ENCODE results near the gene FAIM2. TPM values are rescaled to one million over a fixed set of nuclear protein-coding genes. Genes with fewer than 3 reads are reported as not detected.

The FAIM2 gene
- total and polyA plus RNA-seq, 2 donors from 2014 or later = 1.3 to 5.5 TPM

GRCh38 chr12:49882851-49883464 lies 20.7 kb downstream of the FAIM2 start:
- intact Hi-C loops (cut with DNase I) = no loop called here
- peak in 2 of 5 donors; percentile 38 to 59 for DNase-seq
- H3K4me1 ChIP-seq (ENCODE audit: control insufficient read depth in 2 of 3, insufficient read depth in 2 of 3, low read depth in 1 of 3, low read length in 3 of 3) = peaks cover 0 to 3% (median 0%) of the 10 kb centered on the region in 3 donors
- no peak overlapping the region for H3K4me3 ChIP-seq (ENCODE audit: low read length in 3 of 3)
- no peak overlapping the region for H3K27ac ChIP-seq (ENCODE audit: low read depth in 2 of 2, low read length in 2 of 2)
- no peak for FAIRE-seq
- H3K9ac ChIP-seq (ENCODE audit: low read length in 3 of 3) = no peak overlapping the region
- H3K36me3 ChIP-seq (ENCODE audit: control insufficient read depth in 2 of 3, insufficient read depth in 3 of 3, low read length in 3 of 3) = peaks cover 0 to 12% (median 2%) of the 10 kb centered on the region in 3 donors
- no peaks in the 10 kb centered on the region for H3K27me3 ChIP-seq (ENCODE audit: control insufficient read depth, insufficient read depth, low read length)
- TF ChIP-seq, protein P1, sequence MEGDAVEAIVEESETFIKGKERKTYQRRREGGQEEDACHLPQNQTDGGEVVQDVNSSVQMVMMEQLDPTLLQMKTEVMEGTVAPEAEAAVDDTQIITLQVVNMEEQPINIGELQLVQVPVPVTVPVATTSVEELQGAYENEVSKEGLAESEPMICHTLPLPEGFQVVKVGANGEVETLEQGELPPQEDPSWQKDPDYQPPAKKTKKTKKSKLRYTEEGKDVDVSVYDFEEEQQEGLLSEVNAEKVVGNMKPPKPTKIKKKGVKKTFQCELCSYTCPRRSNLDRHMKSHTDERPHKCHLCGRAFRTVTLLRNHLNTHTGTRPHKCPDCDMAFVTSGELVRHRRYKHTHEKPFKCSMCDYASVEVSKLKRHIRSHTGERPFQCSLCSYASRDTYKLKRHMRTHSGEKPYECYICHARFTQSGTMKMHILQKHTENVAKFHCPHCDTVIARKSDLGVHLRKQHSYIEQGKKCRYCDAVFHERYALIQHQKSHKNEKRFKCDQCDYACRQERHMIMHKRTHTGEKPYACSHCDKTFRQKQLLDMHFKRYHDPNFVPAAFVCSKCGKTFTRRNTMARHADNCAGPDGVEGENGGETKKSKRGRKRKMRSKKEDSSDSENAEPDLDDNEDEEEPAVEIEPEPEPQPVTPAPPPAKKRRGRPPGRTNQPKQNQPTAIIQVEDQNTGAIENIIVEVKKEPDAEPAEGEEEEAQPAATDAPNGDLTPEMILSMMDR (IDR thresholded peaks at IDR 0.05; ENCODE audit: borderline replicate concordance, extremely low read depth, insufficient read depth) = no peak
- peaks cover 0 to 8% (median 0%) of the 10 kb centered on the region in 3 donors for H3K9me3 ChIP-seq (ENCODE audit: control insufficient read depth in 2 of 3, insufficient read depth in 1 of 3, low read length in 3 of 3)

DNA sequence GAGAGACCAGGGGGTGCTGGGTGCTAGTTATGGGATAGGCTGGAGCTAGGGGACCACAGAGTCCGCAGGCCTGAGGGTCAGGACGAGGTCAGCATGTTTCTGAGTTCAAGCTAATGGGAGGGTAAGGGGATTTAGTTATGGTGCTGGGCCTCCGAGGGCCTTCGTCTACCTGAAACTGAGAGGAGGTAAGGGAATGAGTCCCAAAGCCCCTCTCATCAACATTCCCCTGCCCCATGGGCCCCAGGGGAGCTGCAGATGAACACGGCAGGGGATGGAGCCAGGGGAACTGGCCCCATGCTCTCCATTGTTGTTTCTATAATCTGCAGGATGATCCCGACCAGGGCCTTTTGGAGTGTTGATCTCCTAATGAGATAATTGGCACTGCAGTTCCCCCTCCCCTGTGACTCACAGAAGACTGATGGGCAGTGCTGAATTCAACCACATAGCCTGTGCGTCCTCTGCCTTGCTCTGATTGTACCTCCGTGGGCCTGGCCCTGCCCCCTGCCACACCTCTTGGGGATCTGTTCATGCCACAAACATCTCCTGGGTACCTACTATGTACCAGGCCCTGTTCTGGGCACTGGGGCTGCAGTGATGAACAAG lies 21.4 kb downstream of the FAIM2 start:
- Histone ChIP-seq H3K36me3 (ENCODE audit: control insufficient read depth in 2 of 3, insufficient read depth in 3 of 3, low read length in 3 of 3) (peaks cover 0 to 12% (median 2%) of the 10 kb centered on the region in 3 donors), H3K4me3 (ENCODE audit: low read length in 3 of 3) (no peak overlapping the region), H3K27me3 (ENCODE audit: control insufficient read depth, insufficient read depth, low read length) (no peaks in the 10 kb centered on the region), H3K9me3 (ENCODE audit: control insufficient read depth in 2 of 3, insufficient read depth in 1 of 3, low read length in 3 of 3) (peaks cover 0 to 11% (median 0%) of the 10 kb centered on the region in 3 donors), H3K4me1 (ENCODE audit: control insufficient read depth in 2 of 3, insufficient read depth in 2 of 3, low read depth in 1 of 3, low read length in 3 of 3) (peaks cover 0 to 3% (median 0%) of the 10 kb centered on the region in 3 donors), H3K9ac (ENCODE audit: low read length in 3 of 3) (no peak overlapping the region), H3K27ac (ENCODE audit: low read depth in 2 of 2, low read length in 2 of 2) (no peak overlapping the region)
- FAIRE-seq = no peak
- peak in 1 of 5 donors; percentile 37 for DNase-seq
- intact Hi-C loops (cut with DNase I) = no loop called here
- TF ChIP-seq, protein P1 (IDR thresholded peaks at IDR 0.05; ENCODE audit: borderline replicate concordance, extremely low read depth, insufficient read depth) = no peak

DNA sequence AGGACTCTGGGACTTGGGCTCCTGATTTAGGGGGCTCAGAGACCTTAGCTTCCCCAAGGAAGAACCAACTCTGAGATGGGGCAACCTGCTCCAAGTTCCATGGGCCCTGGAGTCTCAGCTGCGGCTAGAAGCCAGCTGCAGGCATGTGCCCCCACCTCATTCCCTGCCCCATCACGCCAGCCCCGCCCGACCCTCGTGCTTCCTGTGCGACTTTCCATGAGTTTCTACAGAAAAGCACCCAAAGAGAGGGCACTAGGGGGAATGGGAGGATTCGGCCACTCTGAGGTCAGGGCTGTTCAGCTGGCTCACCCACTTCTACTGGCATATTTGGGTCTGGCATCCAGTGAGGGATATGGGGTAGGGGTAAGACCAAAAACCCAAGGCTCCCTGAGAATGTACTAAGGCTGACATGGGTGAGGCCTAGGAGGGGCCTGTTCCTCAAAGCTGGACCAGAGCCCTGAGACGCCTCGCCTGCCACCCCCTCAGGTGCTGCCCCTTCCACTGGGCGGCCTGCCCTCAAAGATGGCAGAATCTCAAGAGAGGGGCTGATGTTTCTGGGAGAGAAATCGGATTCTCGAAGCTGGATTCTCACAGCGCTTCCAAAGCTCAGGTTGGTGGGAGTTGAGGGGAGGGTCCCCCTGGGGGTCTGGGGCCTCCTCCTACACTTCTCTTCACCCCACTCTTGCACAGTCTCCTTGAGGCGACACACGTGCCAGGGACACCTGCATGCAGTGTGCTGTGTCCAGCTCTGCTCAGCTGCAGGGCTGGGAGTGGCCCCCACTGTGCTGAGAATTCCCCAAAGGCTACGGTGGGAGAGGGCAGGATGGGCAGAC lies 22.1 kb downstream of the FAIM2 start:
- intact Hi-C loops (cut with DNase I) = no loop called here
- H3K36me3 ChIP-seq (ENCODE audit: control insufficient read depth in 2 of 3, insufficient read depth in 3 of 3, low read length in 3 of 3) = peaks cover 0 to 12% (median 2%) of the 10 kb centered on the region in 3 donors
- H3K4me3 ChIP-seq (ENCODE audit: low read length in 3 of 3) = no peak overlapping the region
- DNase-seq = peak in 1 of 5 donors; percentile 48
- TF ChIP-seq, protein P1 (IDR thresholded peaks at IDR 0.05; ENCODE audit: borderline replicate concordance, extremely low read depth, insufficient read depth) = no peak
- H3K9me3 ChIP-seq (ENCODE audit: control insufficient read depth in 2 of 3, insufficient read depth in 1 of 3, low read length in 3 of 3) = peaks cover 0 to 11% (median 0%) of the 10 kb centered on the region in 3 donors
- no peaks in the 10 kb centered on the region for H3K27me3 ChIP-seq (ENCODE audit: control insufficient read depth, insufficient read depth, low read length)
- no peak for FAIRE-seq
- H3K4me1 ChIP-seq (ENCODE audit: control insufficient read depth in 2 of 3, insufficient read depth in 2 of 3, low read depth in 1 of 3, low read length in 3 of 3) = peaks cover 0 to 3% (median 0%) of the 10 kb centered on the region in 3 donors
- H3K9ac ChIP-seq (ENCODE audit: low read length in 3 of 3) = no peak overlapping the region
- no peak overlapping the region for H3K27ac ChIP-seq (ENCODE audit: low read depth in 2 of 2, low read length in 2 of 2)

All from kidney (tissue), 14 donors.